Measurements from ENCODE around the gene ATG7. TPM values are rescaled to one million over a fixed set of nuclear protein-coding genes. Genes with fewer than 3 reads are reported as not detected.

The ATG7 gene
- total and polyA plus RNA-seq, 3 experiments from 2014 or later = 13.8 to 28.2 (median 28.0) TPM

DNA sequence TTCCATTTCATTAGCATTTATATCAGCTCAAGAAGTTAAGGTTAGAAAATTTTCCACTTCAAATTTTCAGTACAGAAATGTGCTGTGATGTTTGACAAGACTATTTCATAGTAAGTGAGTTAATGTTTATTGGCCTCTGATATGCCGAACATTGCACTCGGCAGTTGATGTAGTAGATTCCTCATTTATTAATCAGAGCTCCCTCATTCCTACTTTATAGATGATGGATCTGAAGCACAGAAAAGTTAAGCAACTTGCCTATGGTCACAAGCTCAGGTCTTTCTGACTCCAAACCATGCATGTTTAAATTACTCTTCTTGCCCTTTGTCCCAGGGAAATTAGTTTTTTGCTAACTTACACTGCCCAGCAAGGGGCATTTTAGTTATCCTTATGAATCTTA lies 92.0 kb downstream of the ATG7 start:
- Histone ChIP-seq H3K27me3 (ENCODE audit: insufficient read depth, low read length, poor library complexity, severe bottlenecking) (no peaks in the 10 kb centered on the region), H3K4me1 (ENCODE audit: insufficient read depth, low read length) (no peaks in the 10 kb centered on the region), H3K4me3 (ENCODE audit: low read length) (no peak overlapping the region), H3K9me3 (ENCODE audit: low read length) (no peaks in the 10 kb centered on the region), H3K27ac (ENCODE audit: low read depth, low read length) (no peak overlapping the region), H3K36me3 (ENCODE audit: insufficient read depth, low read length) (peaks cover 29% of the 10 kb centered on the region)
- peaks cover 12 to 86% (median 39%) of the 10 kb centered on the region in 3 donors for H3K36me3 Mint-ChIP-seq
- H3K9me3 Mint-ChIP-seq = no peaks in the 10 kb centered on the region
- H3K4me3 Mint-ChIP-seq = no peak overlapping the region
- ChIA-PET CTCF (interaction anchor here (1.2 kb wide), 1 partner anchor 12 kb away, joined by 3 read pairs; no protein-coding TSS in a partner anchor), POLR2A (no interaction called here)
- H3K27me3 Mint-ChIP-seq = no peaks in the 10 kb centered on the region
- DNase-seq = no peak
- peak overlapping the region in 1 of 8 donors; percentile 29 for H3K27ac Mint-ChIP-seq
- no peaks in the 10 kb centered on the region for H3K4me1 Mint-ChIP-seq

DNA sequence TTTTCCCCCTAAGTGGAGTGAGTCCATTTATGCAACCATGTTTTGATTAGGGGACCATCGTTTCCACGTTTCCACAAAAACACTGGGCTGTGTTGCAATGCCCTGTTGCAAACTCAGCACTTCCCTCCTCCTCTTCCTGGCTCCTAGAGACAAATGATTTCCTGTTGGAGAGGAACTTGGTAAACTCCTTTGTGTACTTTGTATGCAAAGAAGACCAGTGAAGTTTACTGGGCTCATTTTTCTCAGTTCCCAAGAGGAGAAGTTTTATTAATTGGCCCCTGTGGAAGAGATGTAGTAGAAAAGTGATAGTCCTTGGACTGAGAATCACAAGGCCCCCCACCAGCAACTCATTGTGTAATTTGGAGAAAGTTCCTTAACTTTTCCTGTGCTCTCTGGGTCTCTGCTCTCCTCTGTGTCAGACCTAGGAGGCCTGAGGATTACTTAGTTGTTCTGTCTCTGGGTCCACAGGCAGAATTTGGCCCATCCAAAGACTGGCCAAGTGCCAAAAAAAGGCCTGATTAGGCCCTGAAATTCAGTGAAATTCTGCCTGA lies 95.0 kb downstream of the ATG7 start:
- Histone ChIP-seq H3K36me3 (ENCODE audit: insufficient read depth, low read length) (peaks cover 22% of the 10 kb centered on the region), H3K27me3 (ENCODE audit: insufficient read depth, low read length, poor library complexity, severe bottlenecking) (no peaks in the 10 kb centered on the region), H3K9me3 (ENCODE audit: low read length) (no peaks in the 10 kb centered on the region), H3K4me1 (ENCODE audit: insufficient read depth, low read length) (no peaks in the 10 kb centered on the region), H3K4me3 (ENCODE audit: low read length) (no peak overlapping the region), H3K27ac (ENCODE audit: low read depth, low read length) (no peak overlapping the region)
- no peak for DNase-seq
- ChIA-PET CTCF (no interaction called here), POLR2A (no interaction called here)
- H3K4me1 Mint-ChIP-seq = no peaks in the 10 kb centered on the region
- peaks cover 5 to 75% (median 36%) of the 10 kb centered on the region in 3 donors for H3K36me3 Mint-ChIP-seq
- no peaks in the 10 kb centered on the region for H3K9me3 Mint-ChIP-seq
- no peak overlapping the region for H3K4me3 Mint-ChIP-seq
- H3K27ac Mint-ChIP-seq = peak overlapping the region in 1 of 8 donors; percentile 68
- H3K27me3 Mint-ChIP-seq = peaks cover 0 to 1% of the 10 kb centered on the region in 2 donors

DNA sequence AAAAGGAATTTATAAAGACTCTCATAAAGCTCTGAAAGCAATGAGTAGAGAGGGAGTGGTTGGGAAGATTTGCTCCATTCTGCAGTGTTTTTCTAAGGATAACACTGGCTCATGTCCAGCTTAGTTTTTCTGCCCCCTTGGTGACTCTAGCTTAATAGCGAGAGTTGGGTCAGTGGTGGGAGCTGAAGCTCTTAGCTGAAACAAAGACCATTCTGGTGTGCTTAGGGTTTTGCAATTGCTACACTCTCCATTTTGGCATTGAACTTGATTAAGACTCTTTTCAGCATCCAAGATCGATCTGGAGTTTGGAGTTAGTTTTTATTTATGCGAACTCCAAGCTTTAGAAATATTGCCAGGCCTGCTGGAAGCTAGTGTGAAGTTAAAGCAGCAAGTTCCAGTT lies 98.0 kb downstream of the ATG7 start:
- H3K4me3 ChIP-seq (ENCODE audit: low read length) = no peak overlapping the region
- ChIA-PET POLR2A (no interaction called here), CTCF (interaction anchor here (0.8 kb wide), 1 partner anchor 9 kb away, joined by 3 read pairs; no protein-coding TSS in a partner anchor)
- no peak overlapping the region for H3K27ac Mint-ChIP-seq
- no peaks in the 10 kb centered on the region for H3K4me1 Mint-ChIP-seq
- no peaks in the 10 kb centered on the region for H3K27me3 ChIP-seq (ENCODE audit: insufficient read depth, low read length, poor library complexity, severe bottlenecking)
- no peaks in the 10 kb centered on the region for H3K4me1 ChIP-seq (ENCODE audit: insufficient read depth, low read length)
- peaks cover 0 to 60% (median 22%) of the 10 kb centered on the region in 3 donors for H3K36me3 Mint-ChIP-seq
- H3K36me3 ChIP-seq (ENCODE audit: insufficient read depth, low read length) = peaks cover 7% of the 10 kb centered on the region
- H3K9me3 ChIP-seq (ENCODE audit: low read length) = no peaks in the 10 kb centered on the region
- DNase-seq = no peak
- H3K27ac ChIP-seq (ENCODE audit: low read depth, low read length) = no peak overlapping the region
- H3K4me3 Mint-ChIP-seq = no peak overlapping the region
- no peaks in the 10 kb centered on the region for H3K9me3 Mint-ChIP-seq
- peaks cover 0 to 1% of the 10 kb centered on the region in 2 donors for H3K27me3 Mint-ChIP-seq

DNA sequence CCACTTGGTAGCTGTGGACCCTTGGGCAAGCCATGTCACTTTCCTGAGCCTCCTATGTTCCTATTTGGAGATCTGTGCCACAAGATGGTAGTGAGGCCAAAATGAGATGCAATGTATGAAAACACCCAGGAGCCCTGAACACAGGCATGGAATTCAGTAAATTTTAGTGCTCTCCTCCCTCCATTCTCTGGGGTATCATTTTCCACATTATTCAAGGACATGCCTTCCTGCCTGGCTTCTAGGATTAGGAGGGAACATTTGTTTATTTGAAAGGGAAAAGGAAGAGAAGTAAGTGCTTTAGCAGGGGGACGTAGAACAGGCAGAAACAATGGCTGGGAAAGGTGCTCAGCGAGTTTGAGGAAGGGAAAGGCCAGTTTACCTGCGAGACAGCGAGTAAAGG lies 98.8 kb downstream of the ATG7 start:
- Mint-ChIP-seq H3K4me3 (no peak overlapping the region), H3K27me3 (peaks cover 0 to 1% of the 10 kb centered on the region in 2 donors), H3K9me3 (no peaks in the 10 kb centered on the region), H3K4me1 (no peaks in the 10 kb centered on the region), H3K27ac (peak overlapping the region in 1 of 8 donors; percentile 33), H3K36me3 (peaks cover 0 to 54% (median 21%) of the 10 kb centered on the region in 3 donors)
- CTCF ChIA-PET = interaction anchor here (0.8 kb wide), 1 partner anchor 8 kb away, joined by 3 read pairs; no protein-coding TSS in a partner anchor
- Histone ChIP-seq H3K27ac (ENCODE audit: low read depth, low read length) (no peak overlapping the region), H3K36me3 (ENCODE audit: insufficient read depth, low read length) (peaks cover 3% of the 10 kb centered on the region), H3K4me3 (ENCODE audit: low read length) (no peak overlapping the region), H3K27me3 (ENCODE audit: insufficient read depth, low read length, poor library complexity, severe bottlenecking) (no peaks in the 10 kb centered on the region), H3K9me3 (ENCODE audit: low read length) (no peaks in the 10 kb centered on the region), H3K4me1 (ENCODE audit: insufficient read depth, low read length) (no peaks in the 10 kb centered on the region)
- POLR2A ChIA-PET = no interaction called here
- no peak for DNase-seq

DNA sequence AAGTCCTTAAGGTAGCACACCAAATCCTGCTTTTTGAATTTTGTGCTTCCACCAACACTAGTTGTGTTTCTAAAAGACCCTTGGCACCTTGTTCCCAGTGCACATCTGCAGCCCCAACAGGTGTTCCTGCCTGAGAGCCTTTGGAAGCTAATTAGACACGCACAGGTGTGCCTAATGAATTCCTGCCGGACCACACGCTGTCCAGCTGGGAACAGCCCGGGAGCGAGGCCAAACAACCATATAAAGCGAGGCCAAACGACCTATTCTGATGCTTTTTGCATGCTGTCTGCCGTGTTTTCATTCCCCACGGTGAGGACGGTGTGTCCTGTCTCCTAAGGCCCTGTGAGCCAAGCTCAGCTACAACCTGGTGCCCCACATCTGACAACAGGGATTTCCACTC lies 99.5 kb downstream of the ATG7 start:
- H3K9me3 Mint-ChIP-seq = no peaks in the 10 kb centered on the region
- DNase-seq = no peak
- Histone ChIP-seq H3K9me3 (ENCODE audit: low read length) (no peaks in the 10 kb centered on the region), H3K27ac (ENCODE audit: low read depth, low read length) (no peak overlapping the region), H3K36me3 (ENCODE audit: insufficient read depth, low read length) (peaks cover 3% of the 10 kb centered on the region), H3K4me3 (ENCODE audit: low read length) (no peak overlapping the region), H3K27me3 (ENCODE audit: insufficient read depth, low read length, poor library complexity, severe bottlenecking) (no peaks in the 10 kb centered on the region), H3K4me1 (ENCODE audit: insufficient read depth, low read length) (no peaks in the 10 kb centered on the region)
- no peak overlapping the region for H3K4me3 Mint-ChIP-seq
- no peak overlapping the region for H3K27ac Mint-ChIP-seq
- no peaks in the 10 kb centered on the region for H3K4me1 Mint-ChIP-seq
- POLR2A ChIA-PET = no interaction called here
- peaks cover 0 to 1% of the 10 kb centered on the region in 2 donors for H3K27me3 Mint-ChIP-seq
- peaks cover 0 to 49% (median 19%) of the 10 kb centered on the region in 3 donors for H3K36me3 Mint-ChIP-seq
- CTCF ChIA-PET = interaction anchor here (0.7 kb wide), 1 partner anchor 301 kb away, joined by 3 read pairs; no protein-coding TSS in a partner anchor

DNA sequence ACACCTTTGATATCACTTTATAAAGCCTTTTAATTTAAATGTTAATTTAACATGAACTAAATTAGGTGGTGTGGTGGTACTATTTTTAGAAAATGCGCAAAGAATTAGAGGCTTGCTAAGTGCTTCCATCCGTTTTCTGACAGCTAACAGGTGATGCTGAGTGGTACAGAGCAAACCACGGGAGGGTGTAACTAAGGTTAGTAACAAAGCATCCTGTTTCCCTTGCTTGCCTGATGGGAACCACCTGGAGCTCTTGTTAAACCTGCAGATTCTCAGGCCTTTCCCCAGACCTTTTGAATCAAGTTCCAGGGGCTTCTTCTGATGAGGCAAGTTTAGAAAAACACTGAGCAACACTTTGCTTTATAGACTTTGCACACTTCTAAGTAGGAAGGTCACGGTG lies 101.0 kb downstream of the ATG7 start:
- peaks cover 0 to 41% (median 18%) of the 10 kb centered on the region in 3 donors for H3K36me3 Mint-ChIP-seq
- no peak overlapping the region for H3K27ac Mint-ChIP-seq
- CTCF ChIA-PET = interaction anchor here (1.2 kb wide), 1 partner anchor 431 kb away, joined by 4 read pairs; no protein-coding TSS in a partner anchor

DNA sequence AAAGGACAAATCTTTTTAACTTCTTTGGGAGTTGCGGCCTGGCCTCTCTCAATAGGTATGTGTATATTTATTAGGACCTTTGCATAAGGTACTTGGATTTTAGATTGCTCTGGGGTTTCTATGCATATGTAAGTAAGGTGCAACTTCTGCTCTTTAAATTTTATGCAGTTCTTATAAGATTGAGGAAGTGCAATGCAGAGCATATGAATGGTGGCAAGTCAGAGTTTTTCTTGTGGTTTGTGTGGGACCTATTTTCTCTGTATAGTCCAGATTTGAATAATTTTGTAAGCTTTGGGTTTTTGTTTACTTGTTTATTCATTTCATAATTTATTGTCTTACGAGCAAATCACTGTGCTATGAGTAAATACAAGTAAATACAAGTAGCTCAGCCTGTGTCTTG lies 101.5 kb downstream of the ATG7 start:
- no peak for DNase-seq
- peaks cover 0 to 1% of the 10 kb centered on the region in 2 donors for H3K27me3 Mint-ChIP-seq
- Histone ChIP-seq H3K9me3 (ENCODE audit: low read length) (no peaks in the 10 kb centered on the region), H3K4me1 (ENCODE audit: insufficient read depth, low read length) (no peaks in the 10 kb centered on the region), H3K27ac (ENCODE audit: low read depth, low read length) (no peak overlapping the region), H3K36me3 (ENCODE audit: insufficient read depth, low read length) (peaks cover 3% of the 10 kb centered on the region), H3K27me3 (ENCODE audit: insufficient read depth, low read length, poor library complexity, severe bottlenecking) (no peaks in the 10 kb centered on the region), H3K4me3 (ENCODE audit: low read length) (no peak overlapping the region)
- POLR2A ChIA-PET = no interaction called here
- no peaks in the 10 kb centered on the region for H3K4me1 Mint-ChIP-seq
- CTCF ChIA-PET = interaction anchor here (1.2 kb wide), 1 partner anchor 431 kb away, joined by 4 read pairs; no protein-coding TSS in a partner anchor
- H3K36me3 Mint-ChIP-seq = peaks cover 0 to 41% (median 18%) of the 10 kb centered on the region in 3 donors
- H3K9me3 Mint-ChIP-seq = no peaks in the 10 kb centered on the region
- H3K4me3 Mint-ChIP-seq = no peak overlapping the region
- H3K27ac Mint-ChIP-seq = no peak overlapping the region

More for the DNA sequence above, 101.0 kb downstream of the ATG7 start:
- H3K27ac ChIP-seq (ENCODE audit: low read depth, low read length) = no peak overlapping the region
- H3K4me1 Mint-ChIP-seq = no peaks in the 10 kb centered on the region
- H3K27me3 ChIP-seq (ENCODE audit: insufficient read depth, low read length, poor library complexity, severe bottlenecking) = no peaks in the 10 kb centered on the region
- no peak overlapping the region for H3K4me3 ChIP-seq (ENCODE audit: low read length)
- POLR2A ChIA-PET = no interaction called here
- no peak overlapping the region for H3K4me3 Mint-ChIP-seq
- DNase-seq = no peak
- H3K9me3 Mint-ChIP-seq = no peaks in the 10 kb centered on the region
- peaks cover 0 to 1% of the 10 kb centered on the region in 2 donors for H3K27me3 Mint-ChIP-seq
- H3K9me3 ChIP-seq (ENCODE audit: low read length) = no peaks in the 10 kb centered on the region
- no peaks in the 10 kb centered on the region for H3K4me1 ChIP-seq (ENCODE audit: insufficient read depth, low read length)
- peaks cover 3% of the 10 kb centered on the region for H3K36me3 ChIP-seq (ENCODE audit: insufficient read depth, low read length)

DNA sequence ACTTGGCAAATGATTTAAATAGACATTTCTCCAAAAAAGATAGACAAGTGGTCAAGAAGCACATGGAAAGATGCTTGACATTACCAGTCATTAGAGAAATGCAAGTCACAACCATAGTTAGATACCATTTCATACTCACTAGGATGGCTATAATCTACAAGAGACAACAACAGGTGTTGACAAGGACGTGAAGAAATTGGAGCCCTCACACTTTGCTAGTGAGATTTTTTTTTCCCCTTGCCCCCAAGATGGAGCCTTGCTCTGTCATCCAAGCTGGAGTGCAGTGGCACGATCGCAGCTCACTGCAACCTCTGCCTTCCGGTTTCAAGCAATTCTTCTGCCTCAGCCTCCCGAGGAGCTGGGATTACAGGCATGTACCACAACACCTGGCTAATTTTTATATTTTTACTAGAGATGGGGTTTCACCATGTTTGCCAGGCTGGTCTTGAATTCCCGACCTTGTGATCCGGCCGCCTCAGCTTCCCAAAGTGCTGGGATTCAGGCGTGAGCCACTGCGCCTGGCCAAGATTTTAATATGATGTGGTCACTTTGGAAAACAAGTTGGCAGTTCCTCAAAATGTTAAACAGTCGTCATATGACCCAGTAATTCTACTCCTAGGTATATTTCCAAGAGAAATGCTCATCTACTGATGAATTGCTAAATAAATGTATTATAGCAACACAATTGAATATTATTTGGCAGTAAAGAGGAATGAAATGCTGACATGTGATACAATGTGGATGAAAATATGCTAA lies 103.3 kb downstream of the ATG7 start:
- CTCF ChIA-PET = interaction anchor here (1.8 kb wide), 1 partner anchor 276 kb away, joined by 5 read pairs; no protein-coding TSS in a partner anchor

More for the DNA sequence above, 103.3 kb downstream of the ATG7 start:
- Histone ChIP-seq H3K4me3 (ENCODE audit: low read length) (no peak overlapping the region), H3K27me3 (ENCODE audit: insufficient read depth, low read length, poor library complexity, severe bottlenecking) (no peaks in the 10 kb centered on the region), H3K9me3 (ENCODE audit: low read length) (no peaks in the 10 kb centered on the region), H3K27ac (ENCODE audit: low read depth, low read length) (no peak overlapping the region), H3K4me1 (ENCODE audit: insufficient read depth, low read length) (no peaks in the 10 kb centered on the region), H3K36me3 (ENCODE audit: insufficient read depth, low read length) (peaks cover 3% of the 10 kb centered on the region)
- POLR2A ChIA-PET = no interaction called here
- Mint-ChIP-seq H3K9me3 (no peaks in the 10 kb centered on the region), H3K27ac (no peak overlapping the region), H3K27me3 (peaks cover 0 to 3% of the 10 kb centered on the region in 2 donors), H3K4me1 (no peaks in the 10 kb centered on the region), H3K4me3 (no peak overlapping the region), H3K36me3 (peaks cover 0 to 38% (median 14%) of the 10 kb centered on the region in 3 donors)
- DNase-seq = no peak
